Suprapubic skin (tissue), 4 donors: ENCODE results near the gene FAM234A. TPM values are rescaled to one million over a fixed set of nuclear protein-coding genes. Genes with fewer than 3 reads are reported as not detected.

ENCODE experiments used
- DNase-seq, 2 donors: peaks; one replicate each; pipeline ENCODE4 v3.0.0-alpha.2; 2019; ENCODE audit warnings: low spot score in 2 of 2
- H3K27ac ChIP-seq: fragments of 200-600 bp; sonication (generic); one replicate; pipeline ENCODE4 v1.5.1; 2019
- H3K27me3 ChIP-seq: fragments of 200-600 bp; sonication (generic); one replicate; pipeline ENCODE4 v1.5.1; 2019
- H3K36me3 ChIP-seq: fragments of 200-600 bp; sonication (generic); one replicate; pipeline ENCODE4 v1.5.1; 2019
- H3K4me1 ChIP-seq: fragments of 200-600 bp; sonication (generic); one replicate; pipeline ENCODE4 v1.5.1; 2019
- H3K4me3 ChIP-seq: fragments of 200-600 bp; sonication (generic); one replicate; pipeline ENCODE4 v1.5.1; 2019; ENCODE audit warnings: mild to moderate bottlenecking
- H3K9me3 ChIP-seq: fragments of 200-600 bp; sonication (generic); one replicate; pipeline ENCODE4 v1.5.1; 2019
- EP300 ChIP-seq: sonication (generic); formaldehyde crosslinking; IDR thresholded peaks from one replicate; pipeline ENCODE4 v1.6.1; 2017; ENCODE audit warnings: antibody characterized with exemption
- POLR2A ChIP-seq, 2 donors: fragments of 450-650 bp; IDR thresholded peaks; one replicate each; pipeline ENCODE4 v1.6.1; 2017; ENCODE audit warnings: antibody characterized with exemption in 2 of 2, mild to moderate bottlenecking in 2 of 2, moderate library complexity in 2 of 2
- POLR2AphosphoS5 ChIP-seq, 3 donors: sonication (generic); formaldehyde crosslinking; IDR thresholded peaks; one replicate each; pipeline ENCODE4 v1.6.1; 2017; ENCODE audit warnings: antibody characterized with exemption in 3 of 3
- WGBS: methylation state at CpG from one replicate; pipeline ENCODE4 v1.1.5; 2018; 5-methylcytosine and 5-hydroxymethylcytosine counted together
- total RNA-seq, 4 donors: library from RNA; depleted of rRNA; stranded (reverse); fragments of >200 nt; gene quantifications; one replicate each; pipeline ENCODE4 v1.1.0, GENCODE V29; 2016
- TF ChIP-seq, protein P1 (sequence below), 2 donors: fragments of 200-600 bp in 1 of 2; fragments of 450-650 bp in 1 of 2; sonication (generic) in 1 of 2; IDR thresholded peaks; one replicate each; pipeline ENCODE4 v1.5.1; 2016 to 2019; ENCODE audit warnings: antibody characterized with exemption in 2 of 2, mild to moderate bottlenecking in 1 of 2, moderate library complexity in 1 of 2

FAM234A gene
- total RNA-seq, 4 donors from 2014 or later, result 108 to 124 (median 121) TPM

DNA sequence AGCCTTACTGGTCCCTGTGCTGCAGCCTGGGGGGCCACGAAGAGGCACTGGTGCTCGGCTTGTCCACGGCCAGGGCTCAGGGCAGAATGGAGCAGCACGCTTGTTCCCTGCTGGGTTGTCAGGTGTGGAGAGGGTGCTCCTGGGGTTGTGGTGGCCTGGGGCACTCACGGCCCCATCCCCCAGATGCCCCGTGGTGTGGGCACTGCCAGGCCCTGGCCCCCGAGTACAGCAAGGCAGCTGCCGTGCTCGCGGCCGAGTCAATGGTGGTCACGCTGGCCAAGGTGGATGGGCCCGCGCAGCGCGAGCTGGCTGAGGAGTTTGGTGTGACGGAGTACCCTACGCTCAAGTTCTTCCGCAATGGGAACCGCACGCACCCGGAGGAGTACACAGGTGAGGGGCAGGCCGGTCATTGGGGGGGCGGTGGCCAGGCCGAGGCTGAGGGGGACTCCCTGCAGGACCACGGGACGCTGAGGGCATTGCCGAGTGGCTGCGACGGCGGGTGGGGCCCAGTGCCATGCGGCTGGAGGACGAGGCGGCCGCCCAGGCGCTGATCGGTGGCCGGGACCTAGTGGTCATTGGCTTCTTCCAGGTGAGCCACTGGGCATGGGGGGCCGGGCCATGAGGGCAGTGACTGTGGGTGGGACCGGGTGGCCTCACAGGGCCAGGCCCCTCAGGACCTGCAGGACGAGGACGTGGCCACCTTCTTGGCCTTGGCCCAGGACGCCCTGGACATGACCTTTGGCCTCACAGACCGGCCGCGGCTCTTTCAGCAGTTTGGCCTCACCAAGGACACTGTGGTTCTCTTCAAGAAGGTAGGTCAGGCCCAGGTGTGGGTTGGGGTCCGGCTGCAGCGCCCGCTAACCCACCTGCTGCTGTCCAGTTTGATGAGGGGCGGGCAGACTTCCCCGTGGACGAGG lies 49.8 kb downstream of the FAM234A start:
- no peak overlapping the region for H3K4me3 ChIP-seq
- H3K9me3 ChIP-seq, result no peaks in the 10 kb centered on the region
- peaks cover 23% of the 10 kb centered on the region for H3K4me1 ChIP-seq
- DNase-seq, result no peak
- H3K27me3 ChIP-seq, result peaks cover 35% of the 10 kb centered on the region
- H3K36me3 ChIP-seq, result peaks cover 31% of the 10 kb centered on the region
- H3K27ac ChIP-seq, result no peak overlapping the region
- WGBS, result 93% methylated on average over 20 of the region's 52 CpGs
- TF ChIP-seq, protein P1, sequence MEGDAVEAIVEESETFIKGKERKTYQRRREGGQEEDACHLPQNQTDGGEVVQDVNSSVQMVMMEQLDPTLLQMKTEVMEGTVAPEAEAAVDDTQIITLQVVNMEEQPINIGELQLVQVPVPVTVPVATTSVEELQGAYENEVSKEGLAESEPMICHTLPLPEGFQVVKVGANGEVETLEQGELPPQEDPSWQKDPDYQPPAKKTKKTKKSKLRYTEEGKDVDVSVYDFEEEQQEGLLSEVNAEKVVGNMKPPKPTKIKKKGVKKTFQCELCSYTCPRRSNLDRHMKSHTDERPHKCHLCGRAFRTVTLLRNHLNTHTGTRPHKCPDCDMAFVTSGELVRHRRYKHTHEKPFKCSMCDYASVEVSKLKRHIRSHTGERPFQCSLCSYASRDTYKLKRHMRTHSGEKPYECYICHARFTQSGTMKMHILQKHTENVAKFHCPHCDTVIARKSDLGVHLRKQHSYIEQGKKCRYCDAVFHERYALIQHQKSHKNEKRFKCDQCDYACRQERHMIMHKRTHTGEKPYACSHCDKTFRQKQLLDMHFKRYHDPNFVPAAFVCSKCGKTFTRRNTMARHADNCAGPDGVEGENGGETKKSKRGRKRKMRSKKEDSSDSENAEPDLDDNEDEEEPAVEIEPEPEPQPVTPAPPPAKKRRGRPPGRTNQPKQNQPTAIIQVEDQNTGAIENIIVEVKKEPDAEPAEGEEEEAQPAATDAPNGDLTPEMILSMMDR (IDR thresholded peaks at IDR 0.05), result no peak
- TF ChIP-seq POLR2A (IDR thresholded peaks at IDR 0.05), result no peak
- no peak for TF ChIP-seq POLR2AphosphoS5 (IDR thresholded peaks at IDR 0.05)
- no peak for TF ChIP-seq EP300

DNA sequence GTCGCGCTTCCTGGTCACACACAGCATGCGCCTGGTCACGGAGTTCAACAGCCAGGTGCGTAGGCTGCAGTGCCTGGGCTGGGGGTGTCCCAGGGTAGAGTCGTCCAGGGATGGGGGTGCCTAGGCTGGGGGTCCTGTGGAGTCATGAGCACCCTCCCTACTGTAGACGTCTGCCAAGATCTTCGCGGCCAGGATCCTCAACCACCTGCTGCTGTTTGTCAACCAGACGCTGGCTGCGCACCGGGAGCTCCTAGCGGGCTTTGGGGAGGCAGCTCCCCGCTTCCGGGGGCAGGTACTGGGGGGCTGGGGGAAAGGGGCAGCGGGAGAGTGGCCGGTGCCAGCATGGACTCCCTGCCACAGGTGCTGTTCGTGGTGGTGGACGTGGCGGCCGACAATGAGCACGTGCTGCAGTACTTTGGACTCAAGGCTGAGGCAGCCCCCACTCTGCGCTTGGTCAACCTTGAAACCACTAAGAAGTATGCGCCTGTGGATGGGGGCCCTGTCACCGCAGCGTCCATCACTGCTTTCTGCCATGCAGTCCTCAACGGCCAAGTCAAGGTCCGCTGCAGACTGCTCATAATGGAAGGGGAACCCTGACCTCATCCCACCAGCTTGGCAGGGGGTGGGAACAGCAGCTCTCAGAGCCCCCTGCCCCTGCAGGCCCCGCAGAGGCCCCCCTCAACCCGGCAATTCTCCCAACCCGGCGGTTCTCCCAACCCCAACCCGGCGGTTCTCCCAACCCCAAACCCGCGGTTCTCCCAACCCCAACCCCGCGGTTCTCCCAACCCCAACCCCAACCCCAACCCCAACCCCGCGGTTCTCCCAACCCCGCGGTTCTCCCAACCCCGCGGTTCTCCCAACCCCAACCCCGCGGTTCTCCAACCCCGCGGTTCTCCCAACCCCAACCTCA lies 50.8 kb downstream of the FAM234A start:
- Histone ChIP-seq H3K27ac (no peak overlapping the region), H3K36me3 (peaks cover 40% of the 10 kb centered on the region), H3K4me3 (no peak overlapping the region), H3K27me3 (peaks cover 27% of the 10 kb centered on the region), H3K4me1 (peaks cover 17% of the 10 kb centered on the region), H3K9me3 (no peaks in the 10 kb centered on the region)
- no peak for DNase-seq
- no peak for TF ChIP-seq POLR2A (IDR thresholded peaks at IDR 0.05)
- no peak for TF ChIP-seq POLR2AphosphoS5 (IDR thresholded peaks at IDR 0.05)
- TF ChIP-seq, protein P1 (IDR thresholded peaks at IDR 0.05), result no peak
- TF ChIP-seq EP300, result no peak
- 94% methylated on average over 30 of the region's 48 CpGs for WGBS

DNA sequence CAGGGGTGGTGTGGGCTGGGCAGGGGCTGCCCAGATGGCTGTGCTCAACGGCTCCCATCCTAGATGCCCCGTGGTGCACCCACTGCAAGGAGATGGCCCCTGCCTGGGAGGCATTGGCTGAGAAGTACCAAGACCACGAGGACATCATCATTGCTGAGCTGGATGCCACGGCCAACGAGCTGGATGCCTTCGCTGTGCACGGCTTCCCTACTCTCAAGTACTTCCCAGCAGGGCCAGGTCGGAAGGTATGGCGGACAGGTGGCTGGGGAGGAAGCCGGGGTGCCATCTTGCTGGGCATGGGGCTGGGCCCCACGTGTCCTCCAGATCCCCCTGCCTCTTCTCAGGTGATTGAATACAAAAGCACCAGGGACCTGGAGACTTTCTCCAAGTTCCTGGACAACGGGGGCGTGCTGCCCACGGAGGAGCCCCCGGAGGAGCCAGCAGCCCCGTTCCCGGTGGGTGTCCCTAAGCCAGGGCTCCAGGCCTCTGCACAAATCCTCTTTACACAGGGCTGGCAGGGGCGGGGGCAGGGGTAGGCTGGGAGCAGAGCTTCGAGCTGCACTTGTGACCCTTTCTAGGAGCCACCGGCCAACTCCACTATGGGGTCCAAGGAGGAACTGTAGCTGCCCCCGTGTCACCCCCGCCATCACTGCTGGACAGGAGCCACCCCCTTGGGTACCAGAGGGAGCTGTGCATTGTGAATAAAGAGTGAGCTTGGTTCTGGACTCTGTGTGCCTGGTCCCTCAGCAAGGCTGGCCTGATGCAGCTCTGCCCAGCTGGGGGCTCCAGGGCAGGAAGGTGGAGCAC lies 52.1 kb downstream of the FAM234A start:
- Histone ChIP-seq H3K4me1 (peaks cover 5% of the 10 kb centered on the region), H3K27me3 (peaks cover 16% of the 10 kb centered on the region), H3K36me3 (peaks cover 53% of the 10 kb centered on the region), H3K9me3 (no peaks in the 10 kb centered on the region), H3K4me3 (no peak overlapping the region), H3K27ac (no peak overlapping the region)
- DNase-seq, result no peak
- no peak for TF ChIP-seq POLR2A (IDR thresholded peaks at IDR 0.05)
- no peak for TF ChIP-seq EP300
- TF ChIP-seq, protein P1 (IDR thresholded peaks at IDR 0.05), result no peak
- no peak for TF ChIP-seq POLR2AphosphoS5 (IDR thresholded peaks at IDR 0.05)
- 90% methylated on average over 11 of the region's 22 CpGs for WGBS

DNA sequence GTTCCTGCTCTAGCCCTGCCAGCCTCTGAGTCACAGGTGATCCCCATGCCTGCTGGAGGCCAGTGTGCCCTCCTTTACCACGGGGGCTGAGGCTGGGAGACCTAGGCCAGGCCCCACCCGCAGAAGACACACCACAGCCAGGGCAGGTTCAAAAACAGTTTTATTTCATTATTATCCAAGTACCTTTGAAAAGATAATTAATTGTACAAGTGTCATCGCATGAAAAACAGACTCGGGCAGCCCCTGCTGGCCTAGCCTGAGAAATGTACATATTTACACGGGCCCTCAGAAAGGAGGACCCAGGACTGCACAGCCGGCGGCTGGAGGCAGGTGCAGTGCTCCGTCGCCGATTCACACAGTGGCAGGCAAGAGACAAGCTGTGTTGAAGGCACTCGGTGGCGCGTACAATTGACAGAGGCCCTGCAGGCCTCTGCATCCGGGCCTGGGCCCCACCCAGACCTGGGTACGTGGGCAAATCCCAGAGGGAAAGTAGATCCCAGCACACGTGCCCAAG lies 52.7 kb downstream of the FAM234A start:
- Histone ChIP-seq H3K4me1 (peaks cover 4% of the 10 kb centered on the region), H3K27ac (no peak overlapping the region), H3K4me3 (no peak overlapping the region), H3K9me3 (no peaks in the 10 kb centered on the region), H3K27me3 (peaks cover 9% of the 10 kb centered on the region), H3K36me3 (peaks cover 60% of the 10 kb centered on the region)
- WGBS, result 77% methylated on average over 14 of the region's 16 CpGs
- DNase-seq, result no peak
- no peak for TF ChIP-seq POLR2AphosphoS5 (IDR thresholded peaks at IDR 0.05)
- no peak for TF ChIP-seq POLR2A (IDR thresholded peaks at IDR 0.05)
- TF ChIP-seq, protein P1 (IDR thresholded peaks at IDR 0.05), result no peak
- TF ChIP-seq EP300, result no peak
